OCI-LY7 (cell line): ENCODE data around the gene P2RY8. TPM values are rescaled to one million over a fixed set of nuclear protein-coding genes. Genes with fewer than 3 reads are reported as not detected.
"Not testable (repeated sequence)": the region's sequence is repeated elsewhere in the genome, so short reads cannot be mapped to it uniquely, and the experiment has no call there.

Experiments
- BruUV-seq: library from RNA; stranded (reverse); fragments of 400-500 nt; replicated peaks from 2 replicates; lab custom pipeline; 2021; lab: Mats Ljungman, UMichigan
- CTCF ChIA-PET: fragments of 300-600 bp; sonication (Branson Sonifier 250); formaldehyde crosslinking; loops from one replicate; lab custom pipeline; 2022; ENCODE audit warnings: antibody characterized with exemption; ENCODE audit not compliant: unreplicated experiment; lab: Charles Lee
- POLR2A ChIA-PET: fragments of 300-600 bp; sonication (Branson Sonifier 250); formaldehyde crosslinking; loops from one replicate; lab custom pipeline; 2022; ENCODE audit warnings: antibody characterized with exemption; lab: Charles Lee
- DNase-seq: peaks from one replicate; pipeline ENCODE4 v3.0.0-alpha.2; 2015; ENCODE audit warnings: low spot score
- H2AFZ ChIP-seq: fragments of 200-600 bp; sonication (generic), shearing (Covaris generic); 2 replicates; pipeline ENCODE4 v1.6.1; 2014; ENCODE audit warnings: mild to moderate bottlenecking, antibody characterized with exemption, low read length, moderate library complexity
- H3K27ac ChIP-seq: fragments of 200-600 bp; sonication (generic); 2 replicates; pipeline ENCODE4 v1.5.1; 2014; ENCODE audit warnings: mixed run types, low read depth, mild to moderate bottlenecking, moderate library complexity, low read length, inconsistent platforms; ENCODE audit not compliant: poor library complexity, severe bottlenecking
- H3K36me3 ChIP-seq: fragments of 200-600 bp; sonication (generic); 2 replicates; pipeline ENCODE4 v1.6.1; 2014; ENCODE audit warnings: mild to moderate bottlenecking, antibody characterized with exemption, low read length, moderate library complexity, mixed read lengths; ENCODE audit not compliant: insufficient read depth
- H3K4me1 ChIP-seq: fragments of 200-600 bp; sonication (generic); 2 replicates; pipeline ENCODE4 v1.5.1; 2014; ENCODE audit warnings: mild to moderate bottlenecking, low read length; ENCODE audit not compliant: insufficient read depth, poor library complexity, severe bottlenecking
- H3K4me2 ChIP-seq: fragments of 200-600 bp; sonication (generic); 2 replicates; pipeline ENCODE4 v1.6.1; 2014; ENCODE audit warnings: mild to moderate bottlenecking, low read length
- H3K4me3 ChIP-seq: fragments of 200-600 bp; sonication (generic); 2 replicates; pipeline ENCODE4 v1.5.1; 2014; ENCODE audit warnings: mild to moderate bottlenecking, low read depth, low read length; ENCODE audit not compliant: poor library complexity, severe bottlenecking
- H3K79me2 ChIP-seq: fragments of 200-600 bp; sonication (generic); 2 replicates; pipeline ENCODE4 v1.6.1; 2016; ENCODE audit warnings: low read depth, mild to moderate bottlenecking, low read length, moderate library complexity, mixed read lengths; ENCODE audit not compliant: insufficient read depth
- H3K9me2 ChIP-seq: fragments of 200-600 bp; sonication (generic); 2 replicates; pipeline ENCODE4 v1.6.1; 2016; ENCODE audit warnings: mild to moderate bottlenecking, low read length, mixed read lengths; ENCODE audit not compliant: insufficient read depth
- H3K9me3 ChIP-seq: fragments of 200-600 bp; sonication (generic); 2 replicates; pipeline ENCODE4 v1.6.1; 2014; ENCODE audit warnings: mild to moderate bottlenecking, mixed run types, low read length, mixed read lengths
- H4K20me1 ChIP-seq: fragments of 200-600 bp; sonication (generic); 2 replicates; pipeline ENCODE4 v1.6.1; 2014; ENCODE audit warnings: mild to moderate bottlenecking, antibody characterized with exemption, low read length, moderate library complexity, mixed read lengths; ENCODE audit not compliant: insufficient read depth
- CTCF ChIP-seq: fragments of 200-600 bp; sonication (generic); conservative IDR thresholded peaks from 2 replicates; pipeline ENCODE4 v1.5.1; 2014; ENCODE audit warnings: mild to moderate bottlenecking, antibody characterized with exemption, low read length, moderate library complexity, mixed read lengths
- EZH2phosphoT487 ChIP-seq: fragments of 200-600 bp; sonication (generic); IDR thresholded peaks from 2 replicates; pipeline ENCODE4 v1.6.1; 2018; ENCODE audit warnings: low read depth, borderline replicate concordance, mild to moderate bottlenecking, mixed run types, antibody characterized with exemption, low read length, moderate library complexity, mixed read lengths
- intact Hi-C: fragments of 100-400 bp; cut with micrococcal nuclease; formaldehyde crosslinking; loops from one replicate; pipeline ENCODE4 v1.10.0; 2022; ENCODE audit not compliant: unreplicated experiment
- total RNA-seq, 2 experiments: library from RNA; depleted of rRNA in 1 of 2; stranded (reverse); fragments of >200 nt in 1 of 2; shearing (Covaris generic) in 1 of 2; gene quantifications; 2 replicates each; pipeline ENCODE4 v1.2.3, GENCODE V29; 2014 to 2022

Gene P2RY8
- total RNA-seq, 2 experiments from 2014 or later = 110 to 149 TPM

- peaks cover 88% of the 10 kb centered on the region for H3K79me2 ChIP-seq
- TF ChIP-seq EZH2phosphoT487 (no peak), CTCF (no peak)
- peaks cover 83% of the 10 kb centered on the region for H3K36me3 ChIP-seq
- no peak for DNase-seq
- H2AFZ ChIP-seq = no peak overlapping the region
- H3K4me2 ChIP-seq = no peak overlapping the region
- H4K20me1 ChIP-seq = peaks cover 13% of the 10 kb centered on the region; the same call in 1 of the 2 replicates
- BruUV-seq = no TSS peak
- H3K4me3 ChIP-seq = no peak overlapping the region
- CTCF ChIA-PET = no interaction called here
- POLR2A ChIA-PET = no interaction called here
- intact Hi-C loops = no loop called here
- peaks cover 28% of the 10 kb centered on the region for H3K4me1 ChIP-seq
- H3K9me3 ChIP-seq = peaks cover 7% of the 10 kb centered on the region; the same call in 1 of the 2 replicates
- H3K9me2 ChIP-seq = no peaks in the 10 kb centered on the region
- no peak overlapping the region for H3K27ac ChIP-seq
Observed at GRCh38 chrX:1526565-1526964, 10.4 kb downstream of the P2RY8 start.

- intact Hi-C loops = no loop called here
- no TSS peak for BruUV-seq
- H3K4me2 ChIP-seq = no peak overlapping the region
- H3K4me1 ChIP-seq = peaks cover 30% of the 10 kb centered on the region
- CTCF ChIA-PET = no interaction called here
- peaks cover 82% of the 10 kb centered on the region for H3K36me3 ChIP-seq
- no peak overlapping the region for H3K27ac ChIP-seq
- no peak overlapping the region for H3K4me3 ChIP-seq
- H3K9me3 ChIP-seq = peaks cover 7% of the 10 kb centered on the region; the same call in 1 of the 2 replicates
- DNase-seq = no peak
- no peaks in the 10 kb centered on the region for H3K9me2 ChIP-seq
- H3K79me2 ChIP-seq = peaks cover 87% of the 10 kb centered on the region
- POLR2A ChIA-PET = no interaction called here
- no peak overlapping the region for H2AFZ ChIP-seq
- no peak for TF ChIP-seq EZH2phosphoT487
- peaks cover 11% of the 10 kb centered on the region; the same call in 1 of the 2 replicates for H4K20me1 ChIP-seq
Observed at GRCh38 chrX:1525583-1526355, 11.2 kb downstream of the P2RY8 start.

- CTCF ChIA-PET = no interaction called here
Observed at GRCh38 chrX:1524874-1525582, 12.0 kb downstream of the P2RY8 start.

GRCh38 chrX:1522905-1523304, 14.1 kb downstream of the P2RY8 start:
- DNase-seq, BruUV-seq, H3K9me2 ChIP-seq, H4K20me1 ChIP-seq, CTCF ChIA-PET, intact Hi-C loops, H2AFZ ChIP-seq, H3K4me3 ChIP-seq, POLR2A ChIA-PET: not testable (repeated sequence)
- peaks cover 19% of the 10 kb centered on the region; the same call in 1 of the 2 replicates for H3K9me3 ChIP-seq
- H3K4me1 ChIP-seq = peaks cover 54% of the 10 kb centered on the region
- H3K27ac ChIP-seq = peak overlapping the region; percentile 91
- H3K4me2 ChIP-seq = peak overlapping the region; percentile 59; the same call in 1 of the 2 replicates
- H3K36me3 ChIP-seq = peaks cover 78% of the 10 kb centered on the region
- peaks cover 84% of the 10 kb centered on the region for H3K79me2 ChIP-seq

More at GRCh38 chrX:1524874-1525582, 12.0 kb downstream of the P2RY8 start:
- H3K4me1 ChIP-seq = peaks cover 37% of the 10 kb centered on the region
- intact Hi-C loops = no loop called here
- H3K9me3 ChIP-seq = peaks cover 11% of the 10 kb centered on the region; the same call in 1 of the 2 replicates
- peak overlapping the region; percentile 15 for H3K27ac ChIP-seq
- H3K4me3 ChIP-seq = no peak overlapping the region
- POLR2A ChIA-PET = no interaction called here
- TF ChIP-seq EZH2phosphoT487 (no peak), CTCF (no peak)
- H3K36me3 ChIP-seq = peaks cover 82% of the 10 kb centered on the region
- no peak overlapping the region for H3K4me2 ChIP-seq
- DNase-seq = no peak
- peaks cover 87% of the 10 kb centered on the region for H3K79me2 ChIP-seq
- H3K9me2 ChIP-seq = no peaks in the 10 kb centered on the region
- H2AFZ ChIP-seq = no peak overlapping the region
- BruUV-seq = no TSS peak
- H4K20me1 ChIP-seq = peaks cover 11% of the 10 kb centered on the region; the same call in 1 of the 2 replicates
